ENCODE data around the gene WWOX.

Gene WWOX

GRCh38 chr16:78289844-78290277 lies 190.4 kb downstream of the WWOX start:
- Histone ChIP-seq H3K4me3 (replicated peaks; ENCODE audit: low read depth, low read length) (no peak overlapping the region), H3K36me3 (ENCODE audit: control insufficient read depth, insufficient read depth, low read length) (no peaks in the 10 kb centered on the region), H3K27me3 (replicated peaks; ENCODE audit: control insufficient read depth, insufficient read depth, low read length) (no peaks in the 10 kb centered on the region)
- DNase-seq (ENCODE audit: extremely low read depth, insufficient read length): no peak
- no peak for TF ChIP-seq CTCF (IDR thresholded peaks at IDR 0.05; ENCODE audit: insufficient read depth, low read length, poor library complexity, severe bottlenecking)

GRCh38 chr16:78290395-78290794 lies 190.9 kb downstream of the WWOX start:
- no peak for TF ChIP-seq CTCF (IDR thresholded peaks at IDR 0.05; ENCODE audit: insufficient read depth, low read length, poor library complexity, severe bottlenecking)
- Histone ChIP-seq H3K36me3 (ENCODE audit: control insufficient read depth, insufficient read depth, low read length) (no peaks in the 10 kb centered on the region), H3K4me3 (replicated peaks; ENCODE audit: low read depth, low read length) (no peak overlapping the region), H3K27me3 (replicated peaks; ENCODE audit: control insufficient read depth, insufficient read depth, low read length) (no peaks in the 10 kb centered on the region)
- no peak for DNase-seq (ENCODE audit: extremely low read depth, insufficient read length)

GRCh38 chr16:78290872-78291591 lies 191.6 kb downstream of the WWOX start:
- no peak for TF ChIP-seq CTCF (IDR thresholded peaks at IDR 0.05; ENCODE audit: insufficient read depth, low read length, poor library complexity, severe bottlenecking)
- no peak overlapping the region for H3K4me3 ChIP-seq (replicated peaks; ENCODE audit: low read depth, low read length)
- DNase-seq (ENCODE audit: extremely low read depth, insufficient read length): no peak

GRCh38 chr16:78291604-78292003 lies 192.2 kb downstream of the WWOX start:
- no peak for DNase-seq (ENCODE audit: extremely low read depth, insufficient read length)
- no peaks in the 10 kb centered on the region for H3K27me3 ChIP-seq (replicated peaks; ENCODE audit: control insufficient read depth, insufficient read depth, low read length)
- H3K4me3 ChIP-seq (replicated peaks; ENCODE audit: low read depth, low read length): no peak overlapping the region
- no peaks in the 10 kb centered on the region for H3K36me3 ChIP-seq (ENCODE audit: control insufficient read depth, insufficient read depth, low read length)
- no peak for TF ChIP-seq CTCF (IDR thresholded peaks at IDR 0.05; ENCODE audit: insufficient read depth, low read length, poor library complexity, severe bottlenecking)

More at GRCh38 chr16:78290872-78291591, 191.6 kb downstream of the WWOX start:
- no peaks in the 10 kb centered on the region for H3K27me3 ChIP-seq (replicated peaks; ENCODE audit: control insufficient read depth, insufficient read depth, low read length)
- no peaks in the 10 kb centered on the region for H3K36me3 ChIP-seq (ENCODE audit: control insufficient read depth, insufficient read depth, low read length)

- no peak for TF ChIP-seq CTCF (IDR thresholded peaks at IDR 0.05; ENCODE audit: insufficient read depth, low read length, poor library complexity, severe bottlenecking)
- no peak overlapping the region for H3K4me3 ChIP-seq (replicated peaks; ENCODE audit: low read depth, low read length)
- no peaks in the 10 kb centered on the region for H3K36me3 ChIP-seq (ENCODE audit: control insufficient read depth, insufficient read depth, low read length)
- no peaks in the 10 kb centered on the region for H3K27me3 ChIP-seq (replicated peaks; ENCODE audit: control insufficient read depth, insufficient read depth, low read length)
- no peak for DNase-seq (ENCODE audit: extremely low read depth, insufficient read length)
Observed at GRCh38 chr16:78292086-78292843, 192.8 kb downstream of the WWOX start.
